ENCODE results near the gene SH3RF1. TPM values are rescaled to one million over a fixed set of nuclear protein-coding genes. Genes with fewer than 3 reads are reported as not detected.

Gene SH3RF1
- total and polyA plus RNA-seq, 10 of the 15 experiments (the other 5 are each of a cell fraction or from before 2014, with no cell fraction given) = 4.5 to 22.5 (median 10.4) TPM

- no peak for TF ChIP-seq ZNF592 (IDR thresholded peaks at IDR 0.05)
- no peak for TF ChIP-seq STAT3 (IDR thresholded peaks at IDR 0.05; ENCODE audit: low read depth, low read length)
- TF ChIP-seq BCL3 (IDR thresholded peaks at IDR 0.05; ENCODE audit: borderline replicate concordance, insufficient read depth, low read depth, low read length, poor library complexity, severe bottlenecking) = no peak
Measured at GRCh38 chr4:169159624-169160171, 111.1 kb downstream of the SH3RF1 start (continued).

- TF ChIP-seq TARDBP (IDR thresholded peaks at IDR 0.05; ENCODE audit: borderline replicate concordance) (no peak), RBBP5 (conservative IDR thresholded peaks at IDR 0.05) (no peak), CBX3 (IDR thresholded peaks at IDR 0.05; ENCODE audit: borderline replicate concordance, low read depth) (no peak), NR2C1 (IDR thresholded peaks at IDR 0.05) (no peak), JUND (IDR thresholded peaks at IDR 0.05; ENCODE audit: low read depth, low read length) (no peak), FOXM1 (IDR thresholded peaks at IDR 0.05; ENCODE audit: low read depth, low read length) (no peak), MEF2B (IDR thresholded peaks at IDR 0.05; ENCODE audit: partially characterized antibody, poor library complexity, severe bottlenecking) (no peak), RFX5 (IDR thresholded peaks at IDR 0.05; ENCODE audit: low read depth, low read length) (no peak), RUNX3 (IDR thresholded peaks at IDR 0.05; ENCODE audit: low read length) (no peak), IKZF1 (conservative IDR thresholded peaks at IDR 0.05) (no peak), NR2F1 (conservative IDR thresholded peaks at IDR 0.05) (no peak)
- RAD21 ChIA-PET (ENCODE audit: unreplicated experiment) = interaction anchor here (1.1 kb wide), 1 partner anchor 9 kb away, joined by 3 read pairs; no protein-coding TSS in a partner anchor
- 100% methylated on average over 2 of the region's 2 CpGs for WGBS (ENCODE audit: insufficient coverage, insufficient replicate concordance, low lambda C conversion rate, missing lambda C conversion rate)
- H3K9me3 ChIP-seq (replicated peaks; ENCODE audit: control insufficient read depth, insufficient read depth, low read length) = no peaks in the 10 kb centered on the region
- no peak for FAIRE-seq
- BruUV-seq (replicated peaks) = no TSS peak
- CTCF ChIA-PET = no interaction called here
- no peak overlapping the region for H3K27ac ChIP-seq (ENCODE audit: control insufficient read depth, insufficient read depth)
- no peak overlapping the region for H3K4me2 ChIP-seq (ENCODE audit: control insufficient read depth, insufficient read depth)
- in situ Hi-C loops (cut with MboI) = no loop called here
- H4K20me1 ChIP-seq (ENCODE audit: control insufficient read depth, insufficient read depth) = no peaks in the 10 kb centered on the region
- no peaks in the 10 kb centered on the region for H3K27me3 ChIP-seq (replicated peaks in 1 of 2; ENCODE audit: control insufficient read depth in 2 of 2, insufficient read depth in 2 of 2, low read length in 1 of 2)
- ATAC-seq = no peak
- intact Hi-C loops (cut with micrococcal nuclease; ENCODE audit: unreplicated experiment) = no loop called here
- POLR2A ChIA-PET = no interaction called here
- H3K36me3 ChIP-seq (ENCODE audit: control insufficient read depth in 2 of 2, insufficient read depth in 2 of 2, low read length in 1 of 2) = peaks cover 2 to 7% of the 10 kb centered on the region in 2 experiments; a peak in 3 of 4 replicates
- SMC1A ChIA-PET (ENCODE audit: uncharacterized antibody, unreplicated experiment) = no interaction called here
- DNase-seq (ENCODE audit: low read depth, low spot score) = no peak
- H3K4me3 ChIP-seq = no peak overlapping the region
- H3K9ac ChIP-seq (ENCODE audit: control insufficient read depth, insufficient read depth, low read length) = no peak overlapping the region
- H3K4me1 ChIP-seq (ENCODE audit: control insufficient read depth, insufficient read depth, low read length) = no peaks in the 10 kb centered on the region
- H3K79me2 ChIP-seq (ENCODE audit: control insufficient read depth, insufficient read depth, low read length) = peaks cover 6% of the 10 kb centered on the region
- no peak overlapping the region for H2AFZ ChIP-seq (ENCODE audit: control insufficient read depth, low read depth, low read length)
Measured at GRCh38 chr4:169158861-169159260, 111.9 kb downstream of the SH3RF1 start.

Data from GM12878 (cell line).